ENCODE measurements around the gene SULT1C3.

DNA sequence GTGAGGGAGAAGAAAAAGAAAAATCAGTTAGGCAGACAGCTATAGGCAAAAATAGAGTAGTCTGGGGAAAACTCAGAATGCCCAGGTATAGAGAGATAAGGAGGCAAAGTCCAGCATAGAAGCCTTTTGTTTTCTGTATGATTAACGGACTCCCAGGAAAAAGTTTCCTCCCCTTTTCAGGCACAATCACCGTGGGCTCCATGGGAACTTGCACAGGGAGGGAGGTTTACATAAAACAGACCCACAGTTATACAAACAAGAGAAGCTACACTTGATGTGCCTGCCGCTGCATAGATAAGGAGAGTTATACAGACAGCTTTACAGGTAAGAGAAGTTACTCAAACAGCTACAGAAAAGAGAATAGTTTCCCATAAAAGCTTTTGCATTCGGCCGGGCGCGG is 39.2 kb upstream of the SULT1C3 start:
- TF ChIP-seq, protein P1, sequence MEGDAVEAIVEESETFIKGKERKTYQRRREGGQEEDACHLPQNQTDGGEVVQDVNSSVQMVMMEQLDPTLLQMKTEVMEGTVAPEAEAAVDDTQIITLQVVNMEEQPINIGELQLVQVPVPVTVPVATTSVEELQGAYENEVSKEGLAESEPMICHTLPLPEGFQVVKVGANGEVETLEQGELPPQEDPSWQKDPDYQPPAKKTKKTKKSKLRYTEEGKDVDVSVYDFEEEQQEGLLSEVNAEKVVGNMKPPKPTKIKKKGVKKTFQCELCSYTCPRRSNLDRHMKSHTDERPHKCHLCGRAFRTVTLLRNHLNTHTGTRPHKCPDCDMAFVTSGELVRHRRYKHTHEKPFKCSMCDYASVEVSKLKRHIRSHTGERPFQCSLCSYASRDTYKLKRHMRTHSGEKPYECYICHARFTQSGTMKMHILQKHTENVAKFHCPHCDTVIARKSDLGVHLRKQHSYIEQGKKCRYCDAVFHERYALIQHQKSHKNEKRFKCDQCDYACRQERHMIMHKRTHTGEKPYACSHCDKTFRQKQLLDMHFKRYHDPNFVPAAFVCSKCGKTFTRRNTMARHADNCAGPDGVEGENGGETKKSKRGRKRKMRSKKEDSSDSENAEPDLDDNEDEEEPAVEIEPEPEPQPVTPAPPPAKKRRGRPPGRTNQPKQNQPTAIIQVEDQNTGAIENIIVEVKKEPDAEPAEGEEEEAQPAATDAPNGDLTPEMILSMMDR (conservative IDR thresholded peaks at IDR 0.05; ENCODE audit: low read depth, low read length): no peak
- no peak for TF ChIP-seq EZH2 (IDR thresholded peaks at IDR 0.05; ENCODE audit: borderline replicate concordance, low read depth, low read length, poor library complexity, severe bottlenecking)
